ENCODE measurements around the gene RXFP4.
"Not testable (repeated sequence)": the region's sequence is repeated elsewhere in the genome, so short reads cannot be mapped to it uniquely, and the experiment has no call there.

The RXFP4 gene, protein sequence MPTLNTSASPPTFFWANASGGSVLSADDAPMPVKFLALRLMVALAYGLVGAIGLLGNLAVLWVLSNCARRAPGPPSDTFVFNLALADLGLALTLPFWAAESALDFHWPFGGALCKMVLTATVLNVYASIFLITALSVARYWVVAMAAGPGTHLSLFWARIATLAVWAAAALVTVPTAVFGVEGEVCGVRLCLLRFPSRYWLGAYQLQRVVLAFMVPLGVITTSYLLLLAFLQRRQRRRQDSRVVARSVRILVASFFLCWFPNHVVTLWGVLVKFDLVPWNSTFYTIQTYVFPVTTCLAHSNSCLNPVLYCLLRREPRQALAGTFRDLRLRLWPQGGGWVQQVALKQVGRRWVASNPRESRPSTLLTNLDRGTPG

DNA sequence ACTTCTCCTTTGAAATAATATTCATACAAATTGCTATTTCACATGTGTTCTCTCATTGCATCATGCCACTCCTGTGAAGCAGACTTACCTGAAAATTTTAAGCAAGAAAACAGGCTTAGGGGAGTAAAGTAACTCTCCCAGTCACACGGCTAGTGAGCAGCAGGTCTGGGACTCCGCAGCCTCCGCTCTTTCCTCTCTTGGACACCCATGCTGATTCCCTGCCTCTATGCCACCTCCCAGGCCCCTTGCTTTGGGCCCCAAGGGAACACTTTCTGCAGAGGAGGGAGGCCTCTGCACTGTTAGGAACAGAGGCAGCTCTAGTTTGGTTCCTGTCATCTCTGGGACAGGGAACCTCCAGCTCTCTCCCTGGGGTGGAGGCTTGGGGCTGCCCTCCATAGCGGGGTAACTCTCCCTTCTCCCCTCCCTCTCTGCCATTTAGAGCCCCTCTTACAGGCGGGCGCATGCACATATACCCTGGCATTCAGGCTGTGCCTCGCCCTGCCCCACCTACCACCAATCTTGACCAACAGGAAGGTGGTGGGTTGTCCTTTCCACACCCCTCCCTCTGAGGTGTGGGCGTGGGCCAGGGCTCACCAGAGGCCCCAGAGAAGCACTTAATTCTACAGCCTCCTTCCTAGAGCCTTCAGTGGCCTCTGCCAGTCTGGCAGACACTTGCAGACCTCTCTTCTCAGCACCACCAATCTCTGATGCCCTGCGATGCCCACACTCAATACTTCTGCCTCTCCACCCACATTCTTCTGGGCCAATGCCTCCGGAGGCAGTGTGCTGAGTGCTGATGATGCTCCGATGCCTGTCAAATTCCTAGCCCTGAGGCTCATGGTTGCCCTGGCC lies at the start of gene RXFP4:
TSS of gene RXFP4 (plus strand) at position 646 of the 852 bp plus-strand sequence. CDS start at position 718, 72 bp downstream.
- DNase-seq, result no peak

DNA sequence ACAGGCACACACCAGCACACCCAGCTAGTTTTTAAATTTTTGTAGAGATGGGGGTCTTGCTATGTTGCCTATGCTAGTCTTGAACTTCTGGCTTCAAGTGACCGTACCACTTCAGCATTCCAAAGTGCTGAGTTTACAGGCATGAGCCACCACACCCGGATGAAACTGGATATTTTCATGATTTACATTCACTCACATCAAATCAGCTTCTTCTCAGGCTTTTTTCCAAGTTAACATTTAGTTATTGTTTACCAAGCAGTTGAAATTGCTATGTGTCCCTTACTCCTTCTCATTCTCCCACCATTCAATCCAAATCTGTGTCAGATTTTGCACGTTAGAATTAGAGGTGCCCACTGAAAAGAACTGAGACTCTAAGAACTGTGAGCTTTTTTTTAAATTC lies 48.6 kb upstream of the RXFP4 start:
- DNase-seq, result no peak

DNA sequence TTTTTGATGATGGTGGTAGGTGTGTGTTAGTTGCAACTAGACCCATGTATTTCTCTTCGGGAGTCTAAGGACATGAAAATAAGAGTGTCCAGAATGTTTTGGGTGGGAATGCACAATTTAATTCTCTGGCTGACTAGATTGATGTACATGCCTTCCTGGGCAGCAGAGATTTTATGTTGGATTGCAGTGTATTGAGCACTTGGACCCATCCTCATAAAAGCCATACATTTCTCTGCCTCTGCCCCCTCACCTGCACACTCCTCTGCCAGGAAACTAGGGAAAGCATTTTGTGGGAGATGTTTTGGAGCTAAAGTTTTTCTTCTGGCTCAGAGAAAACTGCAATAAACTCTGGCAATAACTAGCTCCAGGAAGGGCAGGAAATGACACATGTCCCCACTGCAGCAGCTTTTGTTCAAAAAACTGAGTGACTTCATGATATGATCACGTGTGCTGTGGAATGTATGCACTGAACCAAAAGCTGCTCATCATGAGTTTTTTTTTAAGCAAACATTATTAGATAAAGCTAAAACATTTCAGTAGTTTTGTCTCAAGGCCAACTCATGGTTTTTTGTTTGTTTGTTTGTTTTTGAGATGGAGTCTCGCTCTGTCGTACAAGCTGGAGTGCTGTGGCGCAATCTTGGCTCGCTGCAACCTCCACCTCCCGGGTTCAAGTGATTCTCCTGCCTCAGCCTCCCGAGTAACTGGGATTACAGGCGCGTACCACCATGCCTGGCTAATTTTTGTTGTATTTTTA lies 47.9 kb upstream of the RXFP4 start:
- no peak for DNase-seq

DNA sequence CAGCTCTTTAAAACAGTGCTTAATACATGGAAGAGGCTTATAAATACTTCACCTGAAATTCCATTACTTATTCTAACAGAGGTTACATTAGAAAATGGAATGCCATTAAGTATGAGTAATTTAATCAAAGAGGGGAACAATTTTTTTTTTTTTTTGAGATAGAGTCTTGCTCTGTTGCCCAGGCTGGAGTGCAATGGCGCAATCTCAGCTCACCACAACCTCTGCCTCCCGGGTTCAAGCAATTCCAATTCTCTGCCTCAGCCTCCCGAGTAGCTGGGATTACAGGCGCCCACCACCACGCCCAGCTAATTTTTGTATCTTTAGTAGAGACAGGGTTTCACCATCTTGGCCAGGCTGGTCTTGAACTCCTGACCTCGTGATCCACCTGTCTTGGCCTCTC lies 45.8 kb upstream of the RXFP4 start:
- DNase-seq, result not testable (repeated sequence)

DNA sequence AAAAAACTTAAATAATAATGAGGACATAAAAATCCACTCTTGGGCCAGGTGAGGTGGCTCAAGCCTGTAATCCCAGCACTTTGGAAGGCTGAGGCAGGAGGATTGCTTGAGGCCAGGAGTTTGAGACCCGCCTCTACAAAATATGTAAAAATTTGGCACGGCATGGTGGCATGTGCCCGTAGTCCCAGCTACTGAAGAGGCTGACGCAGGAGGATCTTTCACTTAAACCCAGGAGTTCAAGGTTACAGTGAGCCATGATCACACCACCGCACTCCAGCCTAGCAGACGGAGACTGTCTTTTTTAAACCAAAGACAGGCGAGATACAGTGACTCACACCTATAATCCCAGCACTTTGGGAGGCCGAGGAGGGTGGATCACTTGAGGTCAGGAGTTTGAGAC lies 45.0 kb upstream of the RXFP4 start:
- DNase-seq, result not testable (repeated sequence)

DNA sequence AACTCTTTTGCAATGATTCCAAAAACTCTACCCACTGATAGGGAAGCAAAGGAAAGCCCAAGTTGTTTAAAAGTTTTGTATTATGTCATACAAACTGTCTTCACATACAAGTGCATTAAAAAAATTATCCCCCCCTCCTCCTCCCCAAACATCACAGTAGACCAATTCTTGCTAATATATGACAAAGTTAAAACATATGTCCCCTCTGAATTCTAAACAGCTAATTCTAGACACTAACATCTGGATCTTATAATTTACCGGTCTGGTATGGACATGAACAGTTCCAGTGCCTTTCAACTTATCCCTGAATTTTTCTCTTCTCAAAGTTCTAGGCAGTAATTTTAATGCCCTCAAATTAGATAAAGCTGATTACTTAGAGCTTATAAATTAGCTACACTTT lies 43.7 kb upstream of the RXFP4 start:
- DNase-seq, result no peak

DNA sequence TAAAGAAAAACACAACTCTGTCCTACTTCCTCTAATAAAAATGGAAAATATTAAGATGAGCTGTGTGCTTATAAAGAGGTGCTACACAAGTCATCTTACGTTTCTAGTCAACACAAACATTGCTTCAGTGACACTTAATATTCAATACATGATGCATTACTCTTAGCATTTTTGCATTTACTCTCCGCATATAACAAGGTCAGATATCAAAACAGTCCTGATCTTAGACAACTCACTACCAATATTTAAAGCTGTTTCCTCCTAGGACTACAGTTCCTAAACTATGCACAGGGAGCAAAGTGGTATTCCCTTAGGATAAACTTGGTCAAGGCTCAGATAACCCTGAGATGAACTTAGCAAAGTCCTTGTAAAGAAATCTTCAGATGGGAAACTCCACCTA lies 42.5 kb upstream of the RXFP4 start:
- DNase-seq, result no peak

DNA sequence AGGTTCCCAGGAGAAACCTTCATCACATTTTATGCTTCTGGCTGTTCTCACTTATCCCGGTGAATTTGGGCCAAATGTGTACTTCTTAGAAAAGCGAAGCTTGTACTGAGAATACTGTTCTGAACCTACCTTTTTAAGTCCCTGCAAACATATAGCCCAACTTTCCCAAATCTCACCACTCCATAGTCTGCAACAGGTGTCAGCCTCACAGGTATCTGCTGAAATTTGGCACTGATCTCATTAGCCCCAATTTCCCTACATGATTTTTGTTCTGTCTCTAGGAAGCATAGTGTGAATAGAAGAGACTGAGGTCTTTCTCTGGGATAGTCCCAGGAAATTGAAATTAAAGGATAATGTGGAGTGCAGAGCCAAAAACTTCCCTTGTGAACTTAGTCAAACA lies 41.8 kb upstream of the RXFP4 start:
- no peak for DNase-seq

DNA sequence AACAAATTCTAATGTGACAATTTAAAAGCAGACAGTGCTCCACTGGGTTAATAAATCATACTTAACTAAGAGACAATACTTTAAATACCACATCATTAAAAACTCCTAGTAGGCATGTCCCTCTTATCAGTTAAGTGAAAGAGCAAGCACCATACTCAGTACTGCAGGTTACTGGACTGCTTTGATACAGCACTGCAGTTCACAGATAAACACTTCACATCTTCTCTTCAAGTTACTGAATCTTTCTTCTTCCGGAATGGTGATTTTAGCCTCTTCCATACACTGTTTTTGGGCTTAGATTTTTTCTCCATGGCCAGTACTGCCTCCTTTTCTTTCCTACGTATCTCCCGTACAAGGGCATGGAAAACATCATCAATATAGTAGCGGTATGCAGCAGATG lies 41.3 kb upstream of the RXFP4 start:
- DNase-seq, result no peak

DNA sequence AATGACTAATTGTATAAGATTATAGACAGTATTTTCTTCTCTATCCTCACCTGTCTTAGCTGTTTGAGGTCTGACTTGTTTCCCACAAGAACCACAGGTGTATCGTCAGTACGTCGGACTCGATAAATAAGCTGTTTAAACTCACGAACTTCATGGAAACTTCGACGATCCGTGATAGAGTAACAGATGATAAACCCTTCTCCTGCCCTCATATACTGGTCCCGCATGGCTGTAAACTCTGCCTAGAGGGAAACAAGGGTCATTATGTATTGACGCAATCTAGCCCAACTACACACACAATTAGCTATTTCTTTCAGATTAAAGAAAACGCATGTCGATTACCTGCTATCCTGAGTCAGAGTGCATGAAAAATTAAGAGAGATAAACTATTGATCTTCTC lies 37.2 kb upstream of the RXFP4 start:
- no peak for DNase-seq

DNA sequence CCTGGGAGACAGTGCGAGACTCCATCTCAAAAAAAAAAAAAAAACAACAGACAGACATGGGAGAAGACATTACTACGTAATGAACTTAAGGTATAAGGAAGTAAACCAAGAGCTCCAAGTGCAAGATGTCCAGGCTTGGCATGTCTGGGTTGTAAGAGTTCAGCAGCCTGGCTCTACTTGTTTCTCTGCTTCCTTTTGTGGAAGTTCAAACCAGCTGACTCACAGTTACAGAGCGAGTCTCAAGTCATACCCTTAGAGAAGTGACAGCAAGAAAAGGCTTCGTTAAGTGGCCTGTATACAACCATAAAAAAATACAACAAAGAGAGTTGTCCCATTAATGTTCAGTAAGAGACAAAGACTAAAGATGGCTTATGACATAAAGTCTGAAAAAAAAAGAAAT lies 31.5 kb upstream of the RXFP4 start:
- DNase-seq, result no peak

DNA sequence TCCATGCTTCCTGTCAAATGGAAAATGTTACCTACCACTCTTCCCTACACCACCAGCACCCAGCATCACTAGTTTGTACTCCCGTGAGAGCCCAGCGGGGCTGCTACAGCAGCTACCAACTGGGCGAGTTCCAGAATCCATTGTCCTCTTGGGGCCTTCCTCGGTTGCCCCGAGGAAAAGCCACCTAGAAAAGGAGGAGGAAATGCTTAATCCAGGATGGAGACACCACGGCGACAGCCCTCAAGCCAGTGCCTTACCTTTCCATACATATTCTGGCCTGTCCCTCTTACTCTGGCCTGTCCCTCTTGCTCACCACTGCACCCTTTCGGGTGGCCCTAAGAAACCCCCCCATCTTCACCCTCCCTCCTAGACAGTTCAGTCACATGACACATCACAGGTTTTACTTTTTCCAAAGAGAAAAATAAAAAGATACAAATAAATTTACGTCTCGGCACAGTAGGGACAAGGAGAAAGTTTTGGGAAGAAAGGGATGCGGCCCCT lies 30.8 kb upstream of the RXFP4 start:
- DNase-seq, result peak; percentile 32

DNA sequence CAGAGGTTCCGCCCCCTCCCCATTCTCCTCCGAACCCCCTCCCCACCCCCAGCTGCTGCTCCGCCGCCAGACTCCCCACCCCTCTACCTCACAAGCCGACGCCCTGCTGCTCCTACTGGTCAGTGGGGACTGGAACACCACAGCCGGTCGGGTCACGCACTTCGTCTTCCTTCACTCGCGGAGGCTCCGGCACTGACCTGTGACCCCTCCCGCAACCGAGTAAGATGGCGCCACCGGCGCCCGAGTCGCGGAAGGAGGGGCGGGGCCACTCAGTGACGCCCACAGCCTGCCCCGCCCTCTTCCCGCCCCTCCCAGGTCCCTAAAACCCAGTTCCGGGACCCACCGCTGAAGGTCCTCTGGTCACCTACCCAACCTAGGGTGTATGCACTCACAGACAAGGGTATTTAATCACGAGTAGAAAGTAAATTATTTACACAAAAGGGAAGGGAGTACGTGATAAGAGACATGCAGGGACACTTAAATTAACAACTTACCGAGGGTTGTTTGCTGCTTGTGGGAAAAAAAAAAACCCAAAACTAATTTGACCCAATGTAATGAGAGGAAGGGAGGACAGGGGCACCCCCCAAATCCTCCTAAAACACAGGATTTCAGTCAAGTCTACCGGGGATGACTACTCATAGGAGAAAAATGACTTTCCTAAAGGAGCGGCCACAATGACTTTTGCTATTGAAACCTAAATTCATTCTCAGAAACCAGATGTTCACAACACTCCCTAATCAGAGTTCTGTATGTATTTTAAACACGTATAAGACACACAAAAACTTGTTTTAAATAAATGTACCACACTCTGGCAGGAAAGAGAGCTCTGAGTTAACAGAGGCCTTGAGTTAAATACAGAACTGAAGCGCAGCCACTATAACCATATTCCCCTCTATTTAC lies 30.0 kb upstream of the RXFP4 start, which contains the start of gene RIT1:
TSS of gene RIT1 (minus strand) at position 194 of the 900 bp plus-strand sequence. CDS start 588 bp downstream, outside the sequence.
- peak; percentile 64 for DNase-seq

DNA sequence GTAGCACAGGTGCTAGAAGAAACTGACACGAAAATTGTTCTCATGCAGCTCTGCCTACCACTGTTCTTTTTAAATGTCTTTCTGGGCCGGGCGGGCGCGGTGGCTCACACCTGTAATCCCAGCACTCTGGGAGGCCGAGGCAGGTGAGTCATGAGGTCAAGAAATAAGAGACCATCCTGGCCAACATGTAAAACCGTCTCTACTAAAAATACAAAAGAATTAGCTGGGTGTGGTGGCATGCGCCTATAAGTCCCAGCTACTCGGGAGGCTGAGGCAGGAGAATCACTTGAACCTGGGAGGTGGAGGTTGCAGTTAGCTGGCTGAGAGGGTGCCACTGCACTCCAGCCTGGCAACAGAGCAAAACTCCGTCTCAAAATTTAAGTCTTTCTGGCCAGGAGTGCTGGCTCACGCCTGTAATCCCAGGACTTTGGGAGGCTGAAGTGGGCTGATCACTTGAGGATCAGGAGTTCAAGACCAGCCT lies 29.3 kb upstream of the RXFP4 start:
- DNase-seq, result no peak

DNA sequence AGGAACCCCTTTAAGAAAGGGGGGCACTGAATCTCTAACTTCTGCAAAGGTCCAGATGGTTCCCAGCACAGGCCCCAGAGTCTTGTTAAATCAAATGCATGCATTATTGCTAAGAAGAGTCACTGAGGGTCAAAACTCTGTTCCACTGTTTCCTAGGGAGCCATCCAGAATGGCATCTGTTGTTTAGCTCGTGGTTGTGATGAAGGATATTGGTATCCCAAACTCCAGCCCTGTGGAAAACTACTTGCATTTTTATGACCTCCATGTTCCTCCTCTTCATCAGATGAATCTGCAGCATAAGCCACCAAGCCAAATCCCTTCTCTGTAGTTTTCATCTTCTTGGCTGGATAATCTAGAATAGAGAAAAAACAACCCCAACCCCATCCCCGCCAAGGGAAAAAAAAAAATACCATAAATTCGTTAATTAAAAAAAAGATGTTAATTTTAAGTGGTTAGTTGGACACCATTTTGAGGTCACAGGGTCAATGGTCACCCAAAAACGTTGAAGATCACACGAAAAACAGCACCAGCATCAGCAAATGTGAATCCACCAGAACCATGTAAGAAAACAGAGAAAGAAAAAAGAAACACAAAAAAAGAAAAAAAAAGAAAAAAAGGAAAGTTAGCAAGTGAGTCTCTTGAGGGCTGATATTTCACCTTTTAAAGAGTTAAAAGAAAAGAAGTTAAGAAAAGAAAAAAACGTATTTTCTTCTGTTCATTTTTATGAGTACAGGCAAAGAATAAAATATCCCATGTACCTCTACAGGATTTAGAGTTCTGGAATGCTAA lies 27.3 kb upstream of the RXFP4 start:
- no peak for DNase-seq

DNA sequence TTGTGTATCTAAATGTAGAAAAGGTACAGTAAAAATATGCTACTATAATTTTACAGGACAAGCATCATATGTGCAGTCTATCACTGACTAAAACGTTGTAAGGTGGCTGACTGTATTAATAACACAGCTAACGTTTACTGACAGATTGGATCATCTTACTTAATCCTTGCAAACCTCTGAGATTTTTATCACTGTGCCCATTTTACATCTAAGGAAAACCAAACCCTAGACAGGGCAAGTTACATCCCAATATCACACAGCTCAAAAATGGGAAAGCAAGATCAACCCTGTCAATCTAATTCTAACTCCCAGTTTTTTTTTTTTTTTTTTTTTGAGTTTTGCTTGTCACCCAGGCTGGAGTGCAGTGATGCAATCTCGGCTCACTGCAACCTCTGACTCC lies 22.8 kb upstream of the RXFP4 start:
- no peak for DNase-seq

DNA sequence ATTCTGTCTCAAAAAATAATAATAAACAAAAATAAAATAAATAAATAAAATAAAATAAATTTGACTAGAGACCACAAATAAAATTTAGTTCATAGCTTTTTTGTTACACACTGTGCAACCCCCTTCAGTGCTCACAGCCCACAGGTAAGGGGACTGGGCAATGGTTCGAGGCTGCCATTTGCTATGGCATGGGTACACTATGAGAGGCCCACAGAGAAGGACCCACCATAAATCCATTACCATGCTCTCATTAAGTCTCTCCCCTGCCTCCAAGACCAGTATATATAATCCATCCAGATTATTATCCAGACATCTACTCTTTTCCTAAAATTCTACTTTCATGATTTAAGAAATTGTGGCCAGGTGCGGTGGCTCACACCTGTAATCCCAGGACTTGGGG lies 21.6 kb upstream of the RXFP4 start:
- DNase-seq, result no peak

DNA sequence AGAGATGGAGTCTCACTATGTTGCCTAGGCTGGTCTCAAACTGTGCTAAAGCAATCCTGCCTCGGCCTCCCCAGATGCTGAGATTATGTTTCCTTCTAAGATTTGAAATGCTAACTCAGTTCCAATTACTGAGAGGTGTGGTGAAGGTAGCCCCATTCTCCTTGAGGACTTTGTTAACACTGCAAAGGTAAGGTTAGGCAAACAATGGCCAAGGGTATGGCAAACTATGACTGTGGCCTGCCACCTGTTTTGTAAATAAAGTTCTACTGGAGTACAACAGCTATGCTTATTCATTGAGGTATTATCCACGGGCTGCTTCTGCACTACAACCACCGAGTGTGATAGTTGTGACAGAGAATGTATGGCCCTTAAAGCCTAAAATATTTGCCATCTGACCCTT lies 20.7 kb upstream of the RXFP4 start:
- no peak for DNase-seq

DNA sequence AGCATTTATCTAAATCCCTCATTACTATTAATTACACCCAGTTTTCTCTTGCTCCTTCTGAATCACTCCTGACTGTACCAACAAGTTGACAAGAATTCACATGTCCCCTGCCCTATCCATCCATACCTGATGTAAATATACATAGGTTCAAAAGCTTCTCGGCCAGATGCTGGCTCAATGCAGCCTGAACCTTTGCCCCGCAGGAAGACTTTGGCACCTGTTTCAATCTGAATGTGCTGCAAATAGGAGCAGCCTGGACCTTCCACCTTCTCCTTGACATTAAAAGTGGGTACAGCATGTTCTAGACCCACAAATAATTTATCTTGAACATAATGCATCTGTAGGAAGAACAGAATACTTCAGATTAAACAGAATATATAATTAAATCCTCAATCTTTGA lies 15.9 kb upstream of the RXFP4 start:
- DNase-seq, result no peak

DNA sequence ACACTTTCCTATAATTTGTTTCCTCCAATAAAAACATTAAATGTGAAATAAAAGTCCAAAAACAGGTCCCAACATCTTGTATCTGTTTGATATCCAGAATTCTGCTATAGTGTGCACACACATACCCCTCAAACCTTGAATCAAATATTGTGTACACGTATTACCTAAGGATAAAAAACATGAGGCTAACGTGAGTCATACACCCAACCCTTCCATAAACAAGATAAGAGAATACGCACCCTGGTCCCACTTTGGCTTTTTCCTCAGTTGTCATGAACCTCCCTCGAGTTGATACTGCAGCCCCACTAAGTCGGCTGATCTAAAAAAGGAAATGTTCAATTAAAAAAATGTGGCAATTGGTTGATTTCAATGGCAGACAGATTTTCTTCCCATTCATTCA lies 12.4 kb upstream of the RXFP4 start:
- DNase-seq, result no peak

DNA sequence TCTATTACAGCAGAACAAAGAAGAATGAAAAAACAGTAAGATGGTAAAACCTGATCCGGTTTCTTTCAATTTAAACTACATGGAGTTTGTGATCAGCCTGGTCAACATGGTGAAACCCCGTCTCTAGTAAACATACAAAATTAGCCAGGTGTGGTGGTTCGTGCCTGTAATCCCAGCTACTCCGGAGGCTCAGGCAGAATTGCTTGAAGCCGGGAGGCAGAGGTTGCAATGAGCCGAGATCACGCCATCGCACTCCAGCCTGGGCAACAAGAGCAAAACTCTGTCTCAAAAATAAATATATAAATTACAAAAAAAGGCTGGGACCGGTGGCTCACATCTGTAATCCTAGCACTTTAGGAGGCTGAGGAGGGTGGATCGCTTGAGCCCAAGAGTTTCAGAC lies 10.7 kb upstream of the RXFP4 start:
- not testable (repeated sequence) for DNase-seq
